ENCODE data around the gene PXDC1. TPM values are rescaled to one million over a fixed set of nuclear protein-coding genes. Genes with fewer than 3 reads are reported as not detected.
"Not testable (repeated sequence)": the region's sequence is repeated elsewhere in the genome, so short reads cannot be mapped to it uniquely, and the experiment has no call there.

The PXDC1 gene
- total RNA-seq, 2 donors from 2014 or later: 4.3 to 9.6 TPM

DNA sequence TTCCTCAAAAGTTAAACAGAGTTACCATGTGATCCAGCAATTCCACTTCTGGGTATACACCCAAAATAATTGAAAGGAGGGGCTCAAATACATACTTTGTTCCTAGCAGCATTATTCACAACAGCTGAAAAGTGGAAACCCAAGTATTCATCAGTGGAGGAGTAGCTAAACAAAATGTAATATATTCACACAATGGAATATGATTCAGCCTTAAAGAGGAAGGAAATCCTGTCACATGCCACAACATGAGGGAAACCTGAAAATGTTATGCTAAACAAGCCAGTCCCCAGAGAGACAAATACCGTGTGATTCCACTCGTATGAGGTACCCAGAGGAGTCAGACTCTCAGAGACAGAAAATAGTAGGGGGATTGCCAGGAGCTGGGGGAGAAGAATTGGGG lies 44.5 kb downstream of the PXDC1 start:
- ATAC-seq (no peak), DNase-seq (no peak)

DNA sequence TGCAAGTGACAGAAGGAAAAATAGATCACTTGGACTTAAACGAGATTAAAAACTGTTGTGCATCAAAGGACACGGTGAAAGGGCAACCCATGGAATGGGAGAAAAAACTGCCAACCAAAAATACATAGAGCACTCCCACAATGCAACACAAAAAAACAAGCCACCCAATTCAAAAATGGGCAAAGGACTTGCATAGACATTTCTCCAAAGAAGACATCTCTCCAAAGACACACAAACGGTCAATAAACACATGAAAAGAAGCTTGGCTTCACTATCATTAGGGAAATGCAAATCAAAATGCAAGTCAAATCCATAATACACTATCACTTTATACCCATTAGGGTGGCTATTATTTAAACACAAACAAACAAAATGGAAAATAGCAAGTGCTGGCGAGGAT lies 45.0 kb downstream of the PXDC1 start:
- intact Hi-C loops (cut with DNase I, micrococcal nuclease): no loop called here
- ATAC-seq (no peak), DNase-seq (no peak)

More for the DNA sequence above, 44.5 kb downstream of the PXDC1 start:
- intact Hi-C loops (cut with DNase I, micrococcal nuclease): no loop called here

DNA sequence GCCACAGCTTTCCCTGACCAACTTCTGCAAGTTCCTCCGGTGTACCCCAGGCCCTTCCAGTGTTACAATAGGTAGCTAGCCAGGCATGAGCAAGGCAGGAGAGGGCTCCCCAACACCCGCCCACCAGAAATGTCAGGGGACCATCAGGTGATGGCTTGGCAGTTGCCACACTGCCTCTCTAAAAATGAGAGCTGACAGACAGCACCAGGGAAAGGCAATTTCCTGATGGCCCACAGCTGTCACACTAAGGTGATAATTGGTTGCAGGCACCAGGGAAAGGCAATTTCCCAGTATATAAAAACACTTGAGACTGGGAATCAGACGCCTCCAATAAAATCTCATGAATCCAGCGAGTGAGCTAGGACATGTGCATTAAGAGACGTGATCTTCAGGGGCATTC lies 49.9 kb downstream of the PXDC1 start:
- ATAC-seq (no peak), DNase-seq (no peak)
- intact Hi-C loops (cut with DNase I, micrococcal nuclease): no loop called here

DNA sequence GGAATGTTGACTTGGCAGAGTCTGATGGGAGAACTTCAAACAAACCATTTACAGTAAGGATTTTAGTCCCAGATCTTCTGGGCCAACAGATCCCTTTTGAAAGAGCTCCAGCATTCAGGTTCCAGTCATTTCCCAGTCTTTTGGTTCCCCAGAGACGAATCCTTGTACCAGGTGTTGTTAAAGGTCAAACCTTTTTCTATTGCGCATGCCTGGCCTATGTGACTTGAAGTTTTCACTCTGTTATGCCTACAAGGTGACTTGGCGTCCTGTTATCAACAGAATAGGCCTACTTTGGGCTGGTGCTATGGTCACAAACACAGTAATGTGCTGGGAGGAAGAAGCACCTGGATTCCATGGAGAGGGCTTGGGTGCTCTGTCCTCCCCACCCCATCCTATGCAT lies 52.3 kb downstream of the PXDC1 start:
- no peak for DNase-seq
- intact Hi-C loops (cut with DNase I, micrococcal nuclease): no loop called here
- ATAC-seq: no peak

DNA sequence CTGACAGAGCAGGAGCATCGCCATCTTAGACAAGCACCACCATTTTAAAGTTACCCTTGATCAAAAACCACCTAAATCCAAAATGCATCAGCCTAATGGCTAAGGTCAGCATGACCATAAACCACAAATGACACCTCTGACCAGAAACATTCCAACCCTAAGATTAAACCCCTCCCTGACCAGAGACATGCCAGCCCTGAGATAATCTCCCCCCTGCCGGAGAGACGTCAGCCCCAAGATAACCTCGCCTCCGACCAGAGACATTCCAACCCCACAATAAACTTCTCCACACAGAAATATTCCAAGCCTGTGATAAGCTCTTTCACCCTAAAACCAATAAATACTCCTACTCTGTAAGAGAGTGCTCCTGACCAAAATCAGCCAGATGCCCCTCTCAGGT lies 53.5 kb downstream of the PXDC1 start:
- ATAC-seq (no peak), DNase-seq (no peak)
- intact Hi-C loops (cut with DNase I, micrococcal nuclease): no loop called here

DNA sequence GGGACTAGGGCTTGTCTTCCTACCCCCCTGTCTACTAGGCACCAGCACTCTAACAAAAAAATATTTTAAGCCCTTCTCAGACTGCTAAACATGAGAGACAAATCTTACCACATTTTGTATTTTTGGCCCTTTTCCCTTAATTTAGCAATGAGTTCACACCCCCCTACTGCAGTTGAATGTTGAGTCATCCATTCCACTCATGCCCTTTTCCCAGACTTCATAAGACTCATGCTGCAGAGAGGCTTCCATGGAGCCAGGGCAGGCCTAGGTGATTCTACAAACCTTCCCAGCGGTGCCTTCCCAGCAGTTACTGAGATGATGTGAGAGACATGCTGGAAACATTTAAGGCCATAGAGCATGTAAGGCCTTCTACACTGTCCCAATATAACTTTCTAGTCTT lies 53.9 kb downstream of the PXDC1 start:
- intact Hi-C loops (cut with DNase I, micrococcal nuclease): no loop called here
- DNase-seq: no peak
- ATAC-seq: no peak

DNA sequence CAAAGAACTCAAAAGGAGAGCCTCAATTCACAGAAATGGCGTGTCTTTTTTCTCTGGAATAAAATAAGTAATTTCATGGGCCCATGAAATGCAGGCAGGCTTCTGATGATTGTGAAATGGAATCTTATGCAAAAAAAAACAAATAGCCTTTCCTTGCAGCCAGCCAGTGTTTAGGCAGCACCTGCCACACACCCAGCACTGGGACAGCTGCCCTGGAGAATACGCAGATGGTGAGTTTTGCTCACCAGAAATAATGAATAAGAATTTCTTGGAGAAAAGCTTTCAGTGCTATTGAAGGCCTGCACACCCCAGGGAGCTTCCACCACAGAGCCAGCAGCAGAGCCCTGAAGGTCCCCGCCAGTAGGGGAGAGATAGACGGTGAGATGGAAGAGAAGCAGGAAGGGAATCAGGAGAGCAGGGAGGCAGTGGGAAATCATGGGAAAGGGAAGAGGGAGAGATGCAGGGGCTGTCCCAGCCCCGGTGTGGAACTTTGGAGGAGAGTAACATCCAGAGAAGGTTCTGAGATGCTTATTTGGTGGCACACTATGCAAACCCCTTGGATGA lies 54.9 kb downstream of the PXDC1 start:
- ATAC-seq (no peak), DNase-seq (no peak)
- intact Hi-C loops (cut with DNase I, micrococcal nuclease): no loop called here

DNA sequence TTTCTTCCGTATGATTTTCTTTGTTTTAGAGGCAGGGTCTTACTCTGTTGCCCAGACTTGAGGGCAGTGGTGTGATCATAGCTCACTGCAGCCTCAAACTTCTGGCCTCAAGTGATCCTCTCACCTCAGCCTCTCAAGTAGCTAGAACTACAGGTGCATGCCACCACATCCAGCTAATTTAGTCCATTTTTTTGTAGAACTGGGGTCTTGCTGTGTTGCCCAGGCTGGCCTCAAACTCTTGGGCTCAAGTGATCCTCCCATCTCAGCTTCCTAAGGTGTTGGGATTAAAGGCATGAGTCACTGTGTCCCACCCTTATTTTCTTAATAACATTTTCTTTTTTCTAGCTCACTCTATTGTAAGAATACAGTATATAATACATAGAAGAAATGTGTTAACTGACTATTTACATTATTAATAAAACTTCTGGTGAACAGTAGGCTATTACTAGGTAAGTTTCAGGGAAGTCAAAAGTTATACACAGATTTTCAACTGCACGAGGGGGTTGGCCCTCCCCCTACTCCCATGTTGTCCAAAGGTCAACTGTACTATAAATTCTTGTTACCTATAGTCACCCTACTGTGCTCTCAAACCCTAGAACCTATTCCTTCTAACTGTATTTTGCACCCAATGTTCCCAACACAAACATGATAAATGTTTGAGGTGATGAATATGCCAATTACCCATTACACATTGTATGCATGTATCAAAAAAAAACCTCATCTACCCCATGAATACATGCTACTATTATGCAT lies 56.3 kb downstream of the PXDC1 start:
- no peak for DNase-seq
- no peak for ATAC-seq
- intact Hi-C loops (cut with DNase I, micrococcal nuclease): no loop called here

DNA sequence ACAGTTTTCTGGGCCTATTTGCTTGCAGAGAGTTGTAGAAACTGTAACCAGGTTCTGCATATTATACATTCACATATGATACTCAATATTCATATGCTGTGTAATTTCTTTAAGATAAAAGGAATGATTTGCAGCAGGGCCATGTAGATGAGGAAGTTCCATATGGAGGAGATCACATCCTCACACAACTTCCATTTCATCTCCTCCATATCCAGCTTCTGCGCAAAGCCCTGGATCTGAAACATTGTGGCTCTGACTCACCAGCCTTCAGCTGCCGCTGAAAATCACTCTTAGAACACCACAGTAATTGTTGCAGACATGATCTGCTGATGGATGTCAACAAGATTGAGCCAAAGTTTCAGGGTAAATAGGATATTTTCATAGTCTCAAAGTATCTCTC lies 57.7 kb downstream of the PXDC1 start:
- ATAC-seq: no peak
- intact Hi-C loops (cut with DNase I, micrococcal nuclease): no loop called here
- no peak for DNase-seq

DNA sequence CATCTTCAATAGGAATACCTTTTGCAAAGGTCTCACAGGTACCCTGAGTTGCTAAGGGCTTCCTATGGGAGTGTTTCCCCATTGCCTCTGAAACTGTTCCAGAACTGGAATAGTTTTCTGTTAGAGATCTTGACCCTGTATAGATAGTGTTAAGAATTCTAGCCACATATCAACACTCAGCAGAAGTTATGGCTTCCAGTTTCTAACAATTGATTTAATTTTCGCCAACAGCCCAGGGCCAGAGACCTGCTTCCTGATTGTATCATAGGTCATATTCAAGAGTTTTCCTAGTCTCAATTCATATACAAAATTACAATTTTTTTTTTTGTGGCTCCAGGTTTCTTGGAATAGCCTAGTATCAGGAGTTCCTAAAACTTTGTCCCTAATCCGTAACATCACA lies 61.0 kb downstream of the PXDC1 start:
- DNase-seq (no peak), ATAC-seq (no peak)
- intact Hi-C loops (cut with DNase I, micrococcal nuclease): no loop called here

DNA sequence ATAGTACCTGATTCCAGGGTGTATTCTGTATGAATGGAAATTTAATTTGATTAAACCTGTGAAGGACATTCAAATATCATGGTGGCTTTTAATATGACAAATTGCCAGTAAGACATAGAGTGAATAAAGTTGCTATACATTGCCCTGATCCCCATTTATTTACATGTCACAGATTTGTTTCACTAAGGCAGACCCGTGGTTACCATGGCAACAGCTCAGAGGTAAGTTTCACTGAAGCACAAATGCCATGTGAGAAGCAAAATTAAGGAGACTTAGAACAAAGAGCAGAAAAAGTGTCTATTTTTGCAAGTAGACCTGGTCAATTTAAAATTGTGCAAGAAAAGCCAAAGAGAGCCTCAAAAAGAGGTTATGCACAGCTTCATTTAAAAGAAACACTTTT lies 63.7 kb downstream of the PXDC1 start:
- no peak for DNase-seq
- intact Hi-C loops (cut with DNase I, micrococcal nuclease): no loop called here
- no peak for ATAC-seq

DNA sequence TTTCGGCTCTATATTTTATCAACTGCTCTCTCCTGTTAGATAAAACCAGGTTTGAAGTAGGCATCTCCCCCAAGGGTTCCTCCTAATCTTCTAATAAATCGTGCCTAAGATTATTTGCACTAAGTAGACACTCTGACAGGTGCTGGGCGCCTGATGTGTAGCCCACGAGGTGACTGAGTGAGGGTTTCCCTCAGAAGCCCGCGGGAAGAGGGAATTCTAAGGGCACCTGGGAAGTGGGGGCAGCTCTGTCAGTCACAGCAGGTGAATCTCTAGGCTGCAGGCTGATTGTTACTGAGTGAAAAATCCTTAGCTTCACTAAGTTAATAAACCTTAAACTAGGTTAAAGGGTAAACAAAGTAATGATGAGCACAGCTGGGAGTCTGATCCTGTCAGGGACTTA lies 68.2 kb downstream of the PXDC1 start:
- DNase-seq: no peak
- intact Hi-C loops (cut with DNase I, micrococcal nuclease): no loop called here
- no peak for ATAC-seq

DNA sequence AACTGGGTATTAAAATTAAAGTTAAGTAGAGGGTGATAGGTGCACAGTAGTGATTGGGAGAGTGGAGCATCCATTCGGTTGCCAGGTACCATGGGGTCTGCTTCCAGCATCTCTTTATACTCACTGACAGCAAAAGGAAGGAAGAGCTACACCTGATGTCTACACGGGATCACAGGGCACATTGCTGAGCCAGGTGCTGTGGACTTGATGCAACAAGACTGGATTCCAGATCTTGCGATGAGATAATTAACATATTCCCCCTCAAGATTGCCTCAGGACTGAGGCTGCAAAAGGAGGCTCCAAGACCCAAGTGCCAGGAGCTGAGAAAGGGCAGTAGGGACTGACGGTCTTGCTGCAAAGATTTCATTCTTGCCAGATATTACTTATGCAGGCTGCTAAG lies 72.6 kb downstream of the PXDC1 start:
- intact Hi-C loops (cut with DNase I, micrococcal nuclease): no loop called here
- DNase-seq (no peak), ATAC-seq (no peak)

DNA sequence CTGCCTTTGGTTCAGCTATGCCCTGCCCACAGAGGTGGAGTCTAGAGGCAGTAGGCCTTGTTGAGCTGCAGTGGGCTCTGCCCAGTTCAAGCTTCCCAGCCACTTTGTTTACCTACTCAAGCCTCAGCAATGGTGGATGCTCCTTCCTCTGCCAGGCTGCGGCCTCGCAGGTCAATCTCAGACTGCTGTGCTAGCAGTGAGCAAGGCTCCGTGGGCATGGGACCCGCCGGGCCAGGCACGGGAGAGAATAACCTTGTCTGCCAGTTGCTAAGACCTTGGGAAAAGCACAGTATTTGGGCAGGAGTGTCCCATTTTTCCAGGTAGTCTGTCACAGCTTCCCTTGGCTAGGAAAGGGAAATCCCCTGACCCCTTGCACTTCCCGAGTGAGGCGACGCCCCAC lies 73.8 kb downstream of the PXDC1 start:
- DNase-seq; intact Hi-C loops (cut with DNase I, micrococcal nuclease); ATAC-seq: not testable (repeated sequence)

DNA sequence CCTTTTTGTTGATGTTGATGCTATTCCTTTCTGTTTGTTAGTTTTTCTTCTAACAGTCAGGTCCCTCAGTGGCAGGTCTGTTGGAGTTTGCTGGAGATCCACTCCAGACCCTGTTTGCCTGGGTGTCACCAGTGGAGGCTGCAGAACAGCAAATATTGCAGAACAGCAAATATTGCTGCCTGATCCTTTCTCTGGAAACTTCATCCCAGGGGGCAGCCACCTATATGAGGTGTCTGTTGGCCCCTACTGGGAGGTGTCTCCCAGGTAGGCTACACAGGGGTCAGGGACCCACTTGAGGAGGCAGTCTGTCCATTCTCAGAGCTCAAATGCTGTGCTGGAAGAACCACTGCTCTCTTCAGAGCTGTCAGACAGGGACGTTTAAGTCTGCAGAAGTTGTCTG lies 74.2 kb downstream of the PXDC1 start:
- intact Hi-C loops (cut with DNase I, micrococcal nuclease); ATAC-seq; DNase-seq: not testable (repeated sequence)

Other genes with a start within 250 kb of the PXDC1 start
- gene FAM50B, start 97.7 kb upstream of the PXDC1 start, total RNA-seq: 1 to 10 TPM; 2.7 to 5.1 TPM